H7 (cell line): ENCODE measurements around the gene TREM2. TPM values are rescaled to one million over a fixed set of nuclear protein-coding genes. Genes with fewer than 3 reads are reported as not detected.
A peak's percentile ranks its signal among the peaks of the same experiment; 100 is the strongest.
"Not testable (repeated sequence)": the region's sequence is repeated elsewhere in the genome, so short reads cannot be mapped to it uniquely, and the experiment has no call there.

Experiments used
- DNase-seq: peaks from one replicate; pipeline ENCODE4 v3.0.0; 2012
- H3K27me3 ChIP-seq: 2 replicates; pipeline ENCODE4 v1.6.0; 2011; ENCODE audit warnings: mild to moderate bottlenecking, low read length; ENCODE audit not compliant: control insufficient read depth, insufficient read depth
- H3K36me3 ChIP-seq: replicated peaks from 2 replicates; pipeline ENCODE4 v1.5.1; 2011; ENCODE audit warnings: low read length; ENCODE audit not compliant: control insufficient read depth, insufficient read depth
- H3K4me3 ChIP-seq: 2 replicates; pipeline ENCODE4 v1.5.1; 2011; ENCODE audit warnings: low read depth, mild to moderate bottlenecking, control low read depth, low read length, moderate library complexity; ENCODE audit not compliant: insufficient read depth
- total RNA-seq: library from RNA; depleted of rRNA; stranded (reverse); fragments of >200 nt; shearing (Covaris generic); gene quantifications from 2 replicates; pipeline ENCODE4 v1.2.3, GENCODE V29; 2014

TREM2 gene
- total RNA-seq, 1 experiment from 2014 or later: not detected

DNA sequence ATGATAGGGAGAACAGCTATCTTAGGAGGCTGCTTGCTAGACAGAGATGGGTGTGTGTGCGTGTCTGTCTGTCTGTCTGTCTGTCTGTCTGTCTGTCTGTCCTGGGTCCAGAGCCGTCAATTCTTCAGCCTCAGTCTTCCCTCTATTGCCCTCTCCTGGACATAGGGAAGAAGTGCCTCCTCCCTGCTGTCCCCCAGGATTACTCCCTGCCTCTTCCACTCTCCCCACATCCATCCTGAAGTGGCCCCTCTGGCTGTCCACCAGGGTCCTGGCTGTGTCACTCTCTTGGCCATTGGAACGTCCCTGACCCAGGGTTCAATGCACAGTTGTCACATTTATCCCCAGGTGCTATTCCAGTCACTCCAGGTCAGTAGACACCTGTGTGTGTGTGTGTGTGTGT is 27.9 kb upstream of the TREM2 start:
- peak; percentile 59 for DNase-seq
- Histone ChIP-seq H3K36me3 (no peaks in the 10 kb centered on the region), H3K27me3 (no peaks in the 10 kb centered on the region; the same call in 1 of the 2 replicates), H3K4me3 (no peak overlapping the region)

DNA sequence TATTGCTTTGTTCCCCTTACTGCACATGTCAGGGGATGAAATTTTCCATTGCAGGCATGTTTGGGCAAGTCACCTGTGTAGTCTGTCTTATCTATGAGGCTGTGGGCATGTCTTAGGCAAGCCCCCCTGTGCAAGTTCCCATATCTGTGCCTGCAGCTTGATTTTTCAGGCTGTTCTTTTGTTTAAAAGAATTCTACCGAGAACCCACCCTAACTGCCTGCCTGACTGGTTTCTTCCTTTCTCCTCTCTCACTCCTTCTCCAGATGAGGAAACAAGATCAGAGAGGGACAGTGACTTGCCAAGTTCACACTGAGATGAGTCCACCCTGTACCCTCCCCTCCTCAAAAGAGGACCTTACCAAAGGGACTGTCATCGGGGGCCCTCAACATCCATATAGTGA is 27.1 kb upstream of the TREM2 start:
- Histone ChIP-seq H3K36me3 (no peaks in the 10 kb centered on the region), H3K27me3 (no peaks in the 10 kb centered on the region; the same call in 1 of the 2 replicates), H3K4me3 (no peak overlapping the region)
- no peak for DNase-seq

DNA sequence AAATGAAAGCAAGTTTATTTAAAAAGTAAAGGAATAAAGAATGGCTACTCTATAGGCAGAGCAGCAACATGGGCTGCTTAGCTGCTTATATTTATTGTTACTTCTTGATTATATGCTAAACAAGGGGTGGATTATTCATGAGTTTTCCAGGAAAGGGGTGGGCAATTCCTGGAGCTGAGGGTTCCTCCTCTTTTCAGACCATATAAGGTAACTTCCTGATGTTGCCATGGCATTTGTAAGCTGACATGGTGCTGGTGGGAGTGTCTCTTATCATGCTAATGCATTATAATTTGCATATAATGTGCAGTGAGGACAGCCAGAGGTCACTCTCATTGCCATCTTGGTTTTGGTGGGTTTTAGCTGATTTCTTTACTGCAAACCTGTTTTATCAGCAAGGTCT is 26.1 kb upstream of the TREM2 start:
- H3K36me3 ChIP-seq, H3K27me3 ChIP-seq, H3K4me3 ChIP-seq, DNase-seq: not testable (repeated sequence)

DNA sequence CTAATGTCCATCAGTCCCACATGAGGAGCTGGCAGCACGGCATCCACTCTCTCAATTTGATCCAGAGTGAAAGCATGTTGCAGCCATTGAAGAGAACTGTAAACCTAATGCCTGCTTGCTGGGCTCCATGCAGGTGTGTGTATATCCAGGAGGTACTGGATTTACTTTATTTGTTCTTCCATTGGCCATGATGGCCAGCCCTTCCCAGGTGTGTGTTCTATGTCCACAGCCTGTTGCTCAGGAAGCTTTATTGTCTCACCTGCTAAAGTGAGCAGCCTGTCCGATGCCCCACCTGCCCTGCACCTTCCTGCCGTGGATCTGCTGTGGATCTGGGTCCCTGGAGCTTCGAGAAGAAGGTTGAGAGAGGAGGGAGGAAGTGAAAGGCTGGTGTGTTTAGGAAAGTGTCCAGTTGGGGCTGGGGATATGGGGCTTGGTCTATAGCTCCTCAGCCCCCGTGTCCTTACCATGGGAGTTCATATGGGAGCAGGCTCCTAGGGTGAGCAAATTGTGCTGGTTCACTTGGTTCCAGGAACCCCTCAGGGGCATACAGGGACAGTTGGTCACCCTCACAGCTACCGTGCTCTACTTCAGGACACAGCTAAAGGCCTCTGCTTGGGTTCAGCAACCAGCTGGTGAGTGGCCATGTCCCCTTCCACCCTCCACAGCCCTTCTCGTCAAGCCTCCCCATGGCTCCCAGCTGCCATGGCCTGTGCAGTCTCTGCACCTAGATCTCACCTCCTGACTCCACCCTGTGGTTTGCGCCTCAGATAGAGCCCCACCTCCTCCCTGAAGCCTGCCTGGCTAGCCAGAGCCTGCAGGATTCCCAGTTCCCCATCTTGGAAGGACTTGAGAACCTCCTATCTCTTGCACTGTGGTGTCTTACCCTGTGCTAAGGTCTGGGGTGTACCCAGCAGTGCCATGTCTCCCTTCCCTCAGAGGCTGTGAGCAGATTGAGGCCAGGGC is 25.3 kb upstream of the TREM2 start:
- H3K36me3 ChIP-seq: no peaks in the 10 kb centered on the region
- no peaks in the 10 kb centered on the region; the same call in 1 of the 2 replicates for H3K27me3 ChIP-seq
- no peak overlapping the region for H3K4me3 ChIP-seq
- no peak for DNase-seq

DNA sequence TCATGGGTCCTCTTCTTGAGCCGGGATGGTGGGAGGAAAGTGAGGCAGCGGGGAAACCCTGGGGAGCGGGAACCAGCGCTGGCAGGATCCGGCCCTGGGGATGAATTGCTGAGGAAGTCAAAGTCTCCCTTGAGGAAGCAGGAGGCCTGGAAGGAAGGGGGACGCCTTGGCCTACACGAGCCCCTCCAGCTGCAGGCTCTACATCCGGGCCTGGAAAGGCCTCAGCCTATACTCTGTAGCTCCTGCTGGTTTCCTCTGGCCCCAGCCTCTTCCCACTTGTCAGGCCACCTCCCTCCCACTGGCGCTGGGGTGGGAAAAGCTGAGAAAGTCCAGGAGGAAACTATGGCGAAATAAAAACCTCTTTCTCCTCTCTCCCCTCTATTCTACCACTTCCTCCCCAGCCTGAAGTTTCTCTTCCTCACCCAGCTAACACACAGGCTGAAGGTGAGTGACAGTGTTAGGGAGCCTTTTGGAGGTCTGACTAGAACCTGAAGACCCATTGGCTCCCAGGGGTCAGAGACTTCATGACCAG is 23.2 kb upstream of the TREM2 start:
- H3K36me3 ChIP-seq: no peaks in the 10 kb centered on the region
- DNase-seq: no peak

DNA sequence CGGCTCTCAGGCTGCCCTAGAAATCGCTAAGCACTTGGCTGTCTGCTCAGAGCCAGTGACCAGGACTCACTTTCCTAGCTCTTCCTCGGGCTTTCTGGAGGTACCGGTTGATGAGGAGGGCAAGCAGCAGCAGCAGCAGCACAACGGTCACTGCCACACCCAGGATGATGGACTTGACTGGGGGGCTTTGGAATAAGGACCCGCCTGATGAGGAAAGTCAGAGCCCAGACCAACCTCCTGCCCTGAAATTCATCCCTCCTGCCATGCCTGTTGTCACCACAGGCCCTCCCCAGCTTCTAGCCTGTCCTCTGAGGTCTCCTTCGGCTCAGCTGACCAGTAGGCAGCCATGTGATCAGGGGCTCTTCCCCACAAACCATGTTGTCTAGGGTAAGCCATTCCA is 21.8 kb upstream of the TREM2 start:
- no peak for DNase-seq
- H3K27me3 ChIP-seq: no peaks in the 10 kb centered on the region

More for the DNA sequence above, 23.2 kb upstream of the TREM2 start:
- Histone ChIP-seq H3K27me3 (no peaks in the 10 kb centered on the region), H3K4me3 (no peak overlapping the region)

DNA sequence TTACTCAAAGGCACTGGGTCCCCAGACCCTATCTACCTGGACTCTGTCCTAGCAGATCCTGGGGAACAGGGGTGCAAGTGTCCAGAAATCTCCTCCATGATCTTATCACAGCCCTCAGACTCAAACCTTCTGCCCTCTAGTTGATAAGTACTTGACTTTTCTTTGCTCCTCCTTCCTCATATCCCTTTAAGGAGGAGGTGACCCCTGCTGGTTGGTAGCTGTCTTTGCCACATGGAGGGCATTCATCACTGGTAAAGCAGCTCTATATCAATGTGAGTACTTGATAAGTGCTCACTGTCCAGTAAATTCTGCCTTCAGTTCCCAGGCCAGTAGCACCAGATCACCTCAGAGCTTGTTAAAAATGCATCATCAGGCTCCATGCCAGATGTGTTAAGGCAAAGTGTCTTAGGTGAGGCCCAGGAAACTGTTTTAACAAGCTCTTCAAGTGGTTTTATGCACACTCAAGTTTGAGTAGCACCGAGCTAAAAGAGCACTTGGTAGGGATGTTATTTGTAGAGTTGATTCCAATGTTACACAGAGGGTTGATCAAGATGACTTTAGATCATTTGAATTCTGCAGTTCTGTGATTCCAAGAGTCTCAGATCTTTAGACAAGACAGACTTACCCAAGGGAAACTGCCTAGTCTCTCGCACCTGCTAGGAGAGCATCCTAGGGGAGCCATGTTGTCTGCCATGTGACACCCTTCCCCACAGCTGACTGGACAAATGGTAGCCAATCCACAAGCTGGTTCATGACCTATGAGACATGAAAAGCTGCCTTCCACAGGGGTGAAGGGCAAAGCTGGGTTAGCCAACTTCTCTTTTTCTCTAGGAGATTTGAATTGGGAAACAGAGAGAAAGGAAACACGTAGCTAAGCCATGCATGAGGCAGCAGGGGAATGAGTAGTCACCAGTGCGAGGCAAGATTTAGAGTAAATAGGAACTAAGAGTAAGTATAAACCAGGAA is 19.4 kb upstream of the TREM2 start:
- H3K36me3 ChIP-seq: no peaks in the 10 kb centered on the region
- no peaks in the 10 kb centered on the region for H3K27me3 ChIP-seq
- DNase-seq: peak; percentile 75
- H3K4me3 ChIP-seq: no peak overlapping the region

More for the DNA sequence above, 21.8 kb upstream of the TREM2 start:
- H3K36me3 ChIP-seq: no peaks in the 10 kb centered on the region
- no peak overlapping the region for H3K4me3 ChIP-seq

DNA sequence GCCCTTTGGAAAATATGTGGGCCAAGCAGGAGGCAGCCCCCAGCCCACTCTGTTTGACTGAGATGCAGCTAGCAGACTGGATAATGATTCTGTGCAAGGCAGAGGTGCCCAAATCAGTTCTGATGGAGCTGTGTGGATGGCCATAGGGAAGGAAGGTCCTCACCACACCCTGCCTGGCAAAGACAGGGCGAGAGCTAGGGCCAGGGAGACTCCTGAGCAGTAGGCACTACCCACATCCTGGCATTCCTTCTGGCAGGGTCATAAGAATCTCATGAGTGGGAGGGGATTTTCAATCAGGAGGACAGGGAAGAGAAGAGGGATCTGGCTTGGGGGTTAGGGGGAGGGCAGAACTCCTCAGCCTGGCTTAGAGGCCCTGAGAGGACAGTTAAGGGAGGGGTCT is 18.6 kb upstream of the TREM2 start:
- H3K36me3 ChIP-seq: no peaks in the 10 kb centered on the region
- DNase-seq: no peak
- no peak overlapping the region for H3K4me3 ChIP-seq
- H3K27me3 ChIP-seq: no peaks in the 10 kb centered on the region

DNA sequence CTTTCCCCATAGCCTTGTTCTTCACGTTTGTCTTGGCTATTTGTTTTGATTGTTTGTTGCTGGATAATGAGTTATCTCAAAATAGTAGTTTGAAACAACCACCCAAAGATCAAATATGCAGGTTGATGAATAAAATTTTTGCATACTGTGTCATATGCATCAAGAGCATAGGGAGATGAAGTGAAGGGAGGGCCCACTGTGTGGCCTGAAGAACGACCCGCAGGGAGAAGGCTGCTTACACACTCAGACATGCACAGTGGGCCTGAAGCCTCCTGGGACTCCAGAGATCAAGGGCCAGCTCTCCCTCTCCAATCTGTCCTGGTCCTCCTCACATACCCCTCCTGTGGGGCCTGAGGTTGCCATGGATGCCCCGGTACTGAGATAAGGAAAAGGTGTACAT is 16.2 kb upstream of the TREM2 start:
- H3K27me3 ChIP-seq: no peaks in the 10 kb centered on the region
- no peak for DNase-seq
- H3K36me3 ChIP-seq: no peaks in the 10 kb centered on the region
- H3K4me3 ChIP-seq: no peak overlapping the region

DNA sequence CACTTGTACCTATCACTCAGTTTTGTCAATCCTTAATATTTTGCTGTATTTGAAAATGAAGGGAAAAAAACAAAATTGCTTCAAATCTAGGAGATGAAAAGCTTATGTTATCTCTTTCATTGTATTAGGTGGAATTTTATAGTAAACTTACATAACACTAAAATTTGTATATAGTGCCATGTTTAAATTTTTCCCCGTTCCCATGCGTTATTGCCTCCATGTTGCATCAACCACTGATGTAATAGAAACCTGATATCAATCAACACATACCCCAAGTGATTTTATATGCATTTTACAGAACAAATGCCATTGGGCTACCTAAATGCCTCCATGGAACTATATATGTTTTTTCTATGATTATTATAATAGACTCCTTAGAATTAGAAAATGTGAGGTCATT is 14.8 kb upstream of the TREM2 start:
- no peak for DNase-seq
- no peaks in the 10 kb centered on the region for H3K27me3 ChIP-seq
- H3K4me3 ChIP-seq: no peak overlapping the region
- H3K36me3 ChIP-seq: no peaks in the 10 kb centered on the region

DNA sequence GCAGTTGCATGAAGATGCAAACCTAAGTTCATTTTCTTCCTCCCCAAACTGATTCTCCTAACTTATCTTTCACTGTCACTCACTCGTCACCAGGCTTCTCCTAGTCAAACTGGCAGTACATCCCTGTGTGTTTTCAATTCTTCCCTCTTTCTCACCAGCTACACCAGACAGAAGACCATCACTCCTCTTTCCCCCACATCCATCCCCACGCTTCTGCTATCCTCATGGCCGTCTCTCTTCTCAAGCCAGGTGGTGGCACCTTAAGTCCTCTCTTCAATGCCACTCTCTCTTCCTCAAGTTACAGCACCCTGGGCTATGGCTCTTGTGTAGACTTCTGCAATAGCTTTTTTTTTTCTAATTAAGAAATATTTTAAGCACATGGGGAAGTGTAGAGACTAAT is 14.4 kb upstream of the TREM2 start:
- no peak for DNase-seq
- Histone ChIP-seq H3K36me3 (no peaks in the 10 kb centered on the region), H3K27me3 (no peaks in the 10 kb centered on the region), H3K4me3 (no peak overlapping the region)

DNA sequence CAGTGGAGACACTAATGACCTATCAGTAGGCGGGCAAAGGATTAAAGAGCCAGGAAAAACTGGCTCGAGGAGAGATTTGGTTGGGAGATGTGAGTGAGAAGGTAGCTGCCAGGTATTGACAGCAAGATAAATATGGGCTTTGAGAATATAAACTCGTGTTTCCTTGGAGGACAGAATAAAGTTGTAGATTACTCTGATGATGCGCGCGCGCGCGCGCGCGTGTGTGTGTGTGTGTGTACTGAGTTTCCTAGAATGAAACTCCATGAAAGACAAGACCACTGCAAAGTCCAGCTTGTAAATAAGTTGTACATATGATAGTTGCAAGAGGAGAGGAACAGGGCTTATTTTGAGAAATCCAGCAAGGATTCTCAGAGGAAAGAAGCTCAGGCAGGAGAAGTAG is 13.3 kb upstream of the TREM2 start:
- H3K4me3 ChIP-seq: no peak overlapping the region
- H3K36me3 ChIP-seq: no peaks in the 10 kb centered on the region
- no peak for DNase-seq
- no peaks in the 10 kb centered on the region for H3K27me3 ChIP-seq

DNA sequence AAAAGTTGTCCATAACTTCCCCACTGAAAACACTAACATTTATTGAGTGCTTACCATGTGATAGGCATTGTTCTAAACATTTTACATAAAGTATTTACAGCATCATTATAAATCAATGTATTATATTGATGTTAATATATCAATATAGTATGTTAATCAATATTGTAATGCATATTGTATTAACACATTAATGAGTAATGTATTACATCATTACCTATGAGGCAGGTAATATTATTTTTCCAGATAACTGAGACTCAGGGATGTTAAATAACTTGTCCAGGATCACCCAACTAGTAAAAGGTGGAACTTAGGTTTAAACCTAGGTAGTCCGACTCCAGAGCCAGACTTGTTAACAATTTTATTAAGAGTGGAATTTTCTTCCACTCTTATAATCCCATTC is 12.2 kb upstream of the TREM2 start:
- DNase-seq: no peak
- no peaks in the 10 kb centered on the region for H3K36me3 ChIP-seq

DNA sequence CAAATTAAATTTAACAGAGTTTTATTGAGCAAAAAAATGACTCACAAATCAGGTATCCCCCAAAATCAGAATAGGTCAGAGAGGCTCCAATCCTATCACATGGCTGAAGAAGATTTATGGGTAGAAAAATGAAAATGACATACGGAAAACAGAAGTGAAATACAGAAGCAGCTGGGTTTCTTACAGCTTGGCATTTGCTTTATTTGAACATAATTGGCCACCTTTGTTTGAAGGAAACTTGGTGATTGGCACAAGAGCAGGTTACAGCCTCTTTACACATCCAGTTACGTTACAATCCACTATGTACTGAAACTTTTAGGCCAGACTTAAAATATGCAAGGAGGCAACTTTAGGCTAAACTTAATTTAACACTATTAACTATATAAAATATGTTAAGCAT is 11.7 kb upstream of the TREM2 start:
- H3K36me3 ChIP-seq: no peaks in the 10 kb centered on the region
- H3K27me3 ChIP-seq: no peaks in the 10 kb centered on the region
- DNase-seq: no peak

More for the DNA sequence above, 12.2 kb upstream of the TREM2 start:
- no peak overlapping the region for H3K4me3 ChIP-seq
- H3K27me3 ChIP-seq: no peaks in the 10 kb centered on the region

More for the DNA sequence above, 11.7 kb upstream of the TREM2 start:
- H3K4me3 ChIP-seq: no peak overlapping the region
